NCI-H524 (cell line): ENCODE results near the gene KHDC1.
"Not testable (repeated sequence)": the region's sequence is repeated elsewhere in the genome, so short reads cannot be mapped to it uniquely, and the experiment has no call there.

ENCODE experiments used
- DNase-seq, 2 experiments: peaks; one replicate each; lab custom pipeline; 2025; lab: John Stamatoyannopoulos, UW

The KHDC1 gene

GRCh38 chr6:73262671-73263569 lies at the start of gene KHDC1:
Gene KHDC1, minus strand, starts transcription at chr6:73263196. Its CDS starts 20,679 bp downstream, at chr6:73242517.
- peak; percentile 60 to 83 for DNase-seq

DNA sequence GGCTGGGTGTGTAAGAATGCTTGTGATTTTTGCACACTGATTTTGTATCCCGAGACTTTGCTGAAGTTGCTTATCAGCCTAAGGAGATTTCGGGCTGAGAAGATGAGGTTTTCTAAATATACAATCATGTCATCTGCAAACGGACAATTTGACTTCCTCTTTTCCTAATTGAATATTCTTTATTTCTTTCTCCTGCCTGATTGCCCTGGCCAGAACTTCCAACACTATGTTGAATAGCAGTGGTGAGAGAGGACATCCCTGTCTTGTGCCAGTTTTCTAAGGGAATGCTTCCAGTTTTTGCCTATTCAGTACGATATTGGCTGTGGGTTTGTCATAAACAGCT lies 47.5 kb upstream of the KHDC1 start:
- not testable (repeated sequence) for DNase-seq

GRCh38 chr6:73309785-73310502 lies 46.9 kb upstream of the KHDC1 start:
- DNase-seq: peak; percentile 63 to 65

GRCh38 chr6:73309535-73309784 lies 46.5 kb upstream of the KHDC1 start:
- DNase-seq: no peak

GRCh38 chr6:73308712-73309534 lies 45.9 kb upstream of the KHDC1 start:
- DNase-seq: peak in 1 of 2 experiments; percentile 60

DNA sequence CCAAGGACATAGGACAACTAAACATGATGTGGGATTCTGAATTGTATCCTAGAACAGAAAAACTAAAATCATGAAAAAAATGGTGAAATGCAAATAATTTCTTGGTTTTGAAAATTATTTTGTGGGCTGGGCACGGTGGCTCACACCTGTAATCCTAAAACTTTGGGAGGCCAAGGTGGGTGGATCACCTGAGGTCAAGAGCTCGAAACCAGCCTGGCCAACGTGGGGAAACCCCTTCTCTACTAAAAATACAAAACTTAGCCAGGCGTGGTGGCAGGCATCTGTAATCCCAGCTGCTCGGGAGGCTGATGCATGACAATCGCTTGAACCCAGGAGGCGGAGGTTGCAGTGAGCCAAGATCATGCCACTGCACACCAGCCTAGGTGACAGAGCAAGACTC lies 40.8 kb upstream of the KHDC1 start:
- DNase-seq: not testable (repeated sequence)

- DNase-seq: no peak
These were observed 39.3 kb upstream of the KHDC1 start for GRCh38 chr6:73302339-73302738.

DNA sequence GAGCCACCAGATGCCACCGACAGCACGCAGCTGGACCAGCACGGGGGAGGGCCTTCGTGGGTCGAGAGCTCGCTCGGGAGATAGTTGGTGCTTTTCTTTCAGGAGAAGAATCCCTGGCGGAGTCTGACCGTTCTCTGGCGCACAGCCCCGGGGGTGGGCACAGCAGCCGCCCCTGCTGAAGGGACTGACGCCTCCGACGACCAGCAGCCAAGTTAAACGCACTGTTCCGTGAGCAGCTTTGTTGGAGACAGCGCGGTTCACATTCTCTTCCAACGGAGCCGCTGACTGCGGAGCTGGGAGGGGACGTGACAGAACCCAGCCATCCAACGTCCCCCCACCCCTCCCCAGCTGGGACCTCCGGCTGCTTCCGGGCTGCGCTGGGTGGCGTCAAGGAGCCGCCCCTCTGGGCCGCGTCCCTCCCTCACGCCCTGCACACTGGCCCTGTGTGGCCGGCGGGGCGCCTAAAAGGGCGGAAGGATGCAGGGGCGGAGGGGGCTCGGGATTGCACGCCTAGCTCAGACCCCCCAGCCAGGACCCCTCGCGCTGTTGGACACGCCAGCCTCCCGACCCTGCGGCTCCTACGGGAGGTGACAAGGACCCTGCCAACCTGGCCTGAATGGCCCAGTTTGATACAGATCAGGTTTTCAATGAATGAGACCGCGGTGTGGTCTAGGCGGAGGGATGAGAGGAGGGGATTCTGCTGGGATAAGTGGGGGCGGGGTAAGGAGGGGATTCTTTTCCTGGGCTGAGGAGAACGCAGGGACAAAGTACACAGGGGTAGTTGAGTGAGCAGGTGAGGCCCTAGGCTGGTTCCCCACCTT lies 36.4 kb upstream of the KHDC1 start:
- no peak for DNase-seq

DNA sequence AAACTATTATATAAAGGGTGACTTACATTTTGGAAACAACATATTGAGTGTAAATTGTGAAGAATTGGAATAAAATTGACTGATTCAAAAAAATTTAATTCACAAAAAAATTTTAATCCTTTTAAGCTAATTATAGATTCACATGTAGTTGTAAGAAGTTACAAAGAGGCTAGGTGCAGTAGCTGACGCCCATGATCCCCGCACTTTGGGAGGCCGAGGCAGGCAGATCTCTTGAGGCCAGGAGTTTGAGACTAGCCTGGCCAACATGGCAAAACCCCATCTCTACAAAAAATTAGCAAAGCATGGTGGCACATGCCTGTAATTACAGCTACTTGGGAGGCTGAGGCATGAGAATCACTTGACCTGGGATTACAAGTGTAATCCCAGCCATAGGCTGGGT lies 30.3 kb upstream of the KHDC1 start:
- no peak for DNase-seq

DNA sequence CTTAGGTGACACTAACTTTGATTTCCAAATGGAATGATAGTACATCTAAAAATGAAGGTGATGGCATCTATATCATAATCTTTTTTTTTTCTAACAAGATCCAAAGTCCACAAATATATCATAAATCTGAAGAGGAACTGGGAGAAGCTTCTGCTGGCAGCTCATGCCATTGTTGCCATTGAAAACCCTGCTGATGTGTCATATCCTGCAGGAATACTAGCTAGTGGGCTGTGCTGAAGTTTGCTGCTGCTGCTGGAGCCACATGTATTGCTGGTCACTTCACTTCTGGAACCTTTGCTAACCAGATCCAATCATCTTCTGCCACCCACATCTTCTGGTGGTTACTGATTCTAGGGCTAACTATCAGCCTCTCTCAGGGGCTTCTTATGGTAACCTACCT lies 27.4 kb upstream of the KHDC1 start:
- no peak for DNase-seq

DNA sequence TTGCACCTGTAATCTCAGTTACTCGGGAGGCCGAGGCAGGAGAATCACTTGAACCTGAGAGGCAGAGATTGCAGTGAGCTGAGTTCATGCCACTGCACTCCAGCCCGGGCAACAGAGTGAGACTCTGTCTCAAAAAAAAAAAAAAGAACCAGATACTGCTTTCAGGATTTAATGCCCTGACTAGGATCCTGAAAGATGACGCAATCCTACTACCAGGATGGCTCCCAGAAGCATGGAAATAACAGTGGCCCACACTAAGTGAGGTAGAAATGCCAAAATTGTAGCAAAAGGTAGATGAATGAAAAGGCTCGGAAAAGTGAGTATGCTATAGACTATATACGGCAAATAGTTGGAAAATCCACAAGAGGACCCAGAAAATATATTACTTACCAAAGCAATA lies 23.8 kb upstream of the KHDC1 start:
- no peak for DNase-seq

- DNase-seq: peak in 1 of 2 experiments; percentile 23
These were observed 22.8 kb upstream of the KHDC1 start for GRCh38 chr6:73285674-73286283.

DNA sequence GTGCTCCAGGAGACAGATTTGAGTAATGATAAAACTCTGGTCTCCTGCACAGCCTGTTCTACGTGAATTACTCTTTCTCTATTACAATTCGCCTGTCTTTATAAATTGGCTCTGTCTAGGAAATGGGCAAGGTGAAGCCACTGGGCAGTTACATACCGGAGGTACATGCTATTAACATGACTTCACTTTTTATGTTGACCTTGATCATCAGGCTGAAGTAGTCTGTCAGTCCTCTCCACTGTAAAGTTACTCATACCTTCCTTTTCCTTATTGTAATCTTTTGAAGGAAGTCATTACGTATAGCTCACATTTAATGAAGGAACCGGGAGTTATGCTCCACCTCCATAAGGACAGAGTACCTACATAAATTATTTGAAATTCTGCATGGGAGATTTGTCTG lies 19.9 kb upstream of the KHDC1 start:
- no peak for DNase-seq

- DNase-seq: not testable (repeated sequence)
These were observed 18.7 kb upstream of the KHDC1 start for GRCh38 chr6:73281684-73282083.

- DNase-seq: not testable (repeated sequence)
These were observed 6.3 kb upstream of the KHDC1 start for GRCh38 chr6:73269296-73269695.

DNA sequence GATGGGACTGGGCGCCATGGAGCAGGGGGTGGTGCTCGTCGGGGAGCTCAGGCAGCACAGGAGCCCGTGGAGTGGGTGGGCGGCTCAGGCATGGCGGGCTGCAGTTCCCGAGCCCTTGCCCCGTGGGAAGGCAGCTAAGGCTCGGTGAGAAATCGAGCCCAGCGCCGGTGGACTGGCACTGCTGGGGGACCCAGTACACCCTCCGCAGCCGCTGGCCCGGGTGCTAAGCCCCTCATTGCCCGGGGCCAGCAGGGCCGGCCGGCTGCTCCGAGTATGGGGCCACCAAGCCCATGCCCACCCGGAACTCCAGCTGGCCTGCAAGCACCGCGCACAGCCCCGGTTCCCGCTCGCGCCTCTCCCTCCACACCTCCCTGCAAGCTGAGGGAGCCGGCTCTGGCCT lies 5.9 kb upstream of the KHDC1 start:
- not testable (repeated sequence) for DNase-seq

DNA sequence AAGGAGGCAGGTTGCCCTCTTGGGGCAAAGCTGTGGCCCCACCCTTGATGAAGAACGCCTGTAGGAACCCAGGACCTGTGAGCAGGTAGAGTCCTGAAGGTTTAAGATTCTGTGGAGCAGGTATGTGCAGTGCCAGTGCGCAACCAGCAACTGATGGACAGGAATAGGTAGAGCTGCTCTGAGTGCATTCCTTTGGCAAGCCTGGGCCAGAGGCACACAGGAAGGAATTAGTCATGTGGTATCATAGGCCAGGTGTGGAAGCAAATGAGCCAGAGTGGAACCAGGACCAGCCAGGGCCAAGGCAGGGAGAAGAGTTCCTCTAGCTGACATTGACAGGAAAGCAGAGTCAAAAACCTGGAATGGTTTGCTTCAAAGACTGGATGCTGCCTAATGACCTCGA lies 1.4 kb upstream of the KHDC1 start:
- no peak for DNase-seq

DNA sequence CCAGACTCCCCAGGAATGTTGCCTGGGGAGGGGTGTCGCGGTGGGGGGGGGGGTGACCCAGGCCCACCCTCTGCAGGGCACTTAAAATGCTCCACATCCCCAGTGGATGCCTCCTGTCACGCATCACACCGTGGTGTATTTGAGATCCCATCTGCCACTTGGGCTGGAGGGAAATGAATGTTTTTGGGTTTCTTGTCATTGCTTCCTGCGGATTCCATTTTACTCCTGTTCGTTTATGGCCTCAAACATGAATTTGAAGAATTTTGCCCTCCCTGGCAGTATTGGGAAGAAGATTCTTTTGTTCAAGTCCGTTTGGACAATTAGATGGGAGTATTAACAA lies 544 bp upstream of the KHDC1 start:
- peak in 1 of 2 experiments; percentile 39 for DNase-seq

GRCh38 chr6:73258721-73259120 lies 4.3 kb downstream of the KHDC1 start:
- no peak for DNase-seq

DNA sequence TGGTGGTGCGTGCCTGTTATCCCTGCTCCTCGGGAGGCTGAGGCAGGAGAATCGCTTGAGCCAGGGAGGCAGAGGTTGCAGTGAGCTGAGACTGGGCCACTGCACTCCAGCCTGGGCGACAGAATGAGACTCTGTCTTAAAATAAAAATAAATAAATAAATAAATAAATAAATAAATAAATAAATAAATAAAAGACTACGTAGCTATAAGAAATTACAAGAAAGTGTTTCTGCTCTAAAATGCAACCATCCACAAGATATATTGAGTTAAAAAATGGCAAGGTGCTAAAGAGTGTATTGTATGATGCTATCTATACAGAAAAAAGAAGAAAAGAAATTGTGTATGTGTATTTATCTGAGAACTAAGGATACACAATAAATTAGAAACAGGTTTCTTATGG lies 8.7 kb downstream of the KHDC1 start:
- DNase-seq: not testable (repeated sequence)

- DNase-seq: no peak
These were observed 10.3 kb downstream of the KHDC1 start for GRCh38 chr6:73252703-73253102.
